ENCODE data around the gene COL23A1. TPM values are rescaled to one million over a fixed set of nuclear protein-coding genes. Genes with fewer than 3 reads are reported as not detected.
A peak's percentile ranks its signal among the peaks of the same experiment; 100 is the strongest.

Gene COL23A1
- polyA plus RNA-seq, 4 donors: 5.8 to 13.4 (median 7.7) TPM

GRCh38 chr5:178560911-178561310 is 29.3 kb downstream of the COL23A1 start:
- no peak for DNase-seq (ENCODE audit: low read depth in 4 of 4, low spot score in 3 of 4)

GRCh38 chr5:178557416-178557815 is 32.8 kb downstream of the COL23A1 start:
- DNase-seq (ENCODE audit: low read depth in 4 of 4, low spot score in 3 of 4): no peak

- DNase-seq (ENCODE audit: low read depth in 4 of 4, low spot score in 3 of 4): no peak
These were observed 34.4 kb downstream of the COL23A1 start for GRCh38 chr5:178555771-178556211.

GRCh38 chr5:178555005-178555404 is 35.2 kb downstream of the COL23A1 start:
- no peak for DNase-seq (ENCODE audit: low read depth in 4 of 4, low spot score in 3 of 4)

GRCh38 chr5:178554311-178554710 is 35.9 kb downstream of the COL23A1 start:
- DNase-seq (ENCODE audit: low read depth in 4 of 4, low spot score in 3 of 4): no peak

DNA sequence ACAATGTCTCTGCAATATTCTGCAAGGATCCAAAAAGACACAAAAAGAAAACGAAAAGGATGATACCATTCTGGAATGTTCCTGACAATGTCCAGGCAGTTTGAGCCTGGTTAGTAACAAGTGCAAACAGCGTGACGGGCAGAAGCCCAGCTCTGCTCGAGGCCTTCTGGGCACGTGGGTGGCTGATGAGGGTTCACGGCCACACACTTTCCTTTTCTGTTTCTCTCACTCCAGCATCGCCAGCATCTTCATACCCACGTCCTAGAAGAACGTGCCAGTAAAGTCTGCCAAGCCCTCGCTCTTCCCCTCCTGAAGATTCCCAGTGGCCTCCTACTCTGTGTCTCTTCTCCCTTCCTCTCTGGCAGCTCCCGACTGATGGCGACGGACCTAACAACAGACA is 36.7 kb downstream of the COL23A1 start:
- no peak for DNase-seq (ENCODE audit: low read depth in 4 of 4, low spot score in 3 of 4)

GRCh38 chr5:178551468-178551867 is 38.7 kb downstream of the COL23A1 start:
- DNase-seq (ENCODE audit: low read depth in 4 of 4, low spot score in 3 of 4): no peak

GRCh38 chr5:178551059-178551458 is 39.1 kb downstream of the COL23A1 start:
- DNase-seq (ENCODE audit: low read depth in 4 of 4, low spot score in 3 of 4): no peak

DNA sequence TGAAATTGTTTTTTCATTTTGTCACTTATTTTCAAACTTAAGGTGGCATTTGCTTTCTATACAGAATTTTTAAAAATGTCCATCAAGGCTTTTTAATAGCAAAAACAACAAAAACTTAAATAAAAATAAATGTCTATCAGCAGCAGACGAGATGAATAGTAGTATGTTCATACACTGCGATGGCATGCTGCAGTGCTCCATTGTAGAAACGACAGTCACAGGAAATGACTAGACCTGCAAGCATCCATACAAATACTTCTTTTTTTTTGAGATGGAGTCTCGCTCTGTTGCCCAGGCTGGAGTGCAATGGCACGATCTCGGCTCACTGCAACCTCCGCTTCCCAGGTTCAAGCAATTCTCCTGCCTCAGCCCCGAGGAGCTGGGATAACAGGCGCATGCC is 41.4 kb downstream of the COL23A1 start:
- no peak for DNase-seq (ENCODE audit: low read depth in 4 of 4, low spot score in 3 of 4)

DNA sequence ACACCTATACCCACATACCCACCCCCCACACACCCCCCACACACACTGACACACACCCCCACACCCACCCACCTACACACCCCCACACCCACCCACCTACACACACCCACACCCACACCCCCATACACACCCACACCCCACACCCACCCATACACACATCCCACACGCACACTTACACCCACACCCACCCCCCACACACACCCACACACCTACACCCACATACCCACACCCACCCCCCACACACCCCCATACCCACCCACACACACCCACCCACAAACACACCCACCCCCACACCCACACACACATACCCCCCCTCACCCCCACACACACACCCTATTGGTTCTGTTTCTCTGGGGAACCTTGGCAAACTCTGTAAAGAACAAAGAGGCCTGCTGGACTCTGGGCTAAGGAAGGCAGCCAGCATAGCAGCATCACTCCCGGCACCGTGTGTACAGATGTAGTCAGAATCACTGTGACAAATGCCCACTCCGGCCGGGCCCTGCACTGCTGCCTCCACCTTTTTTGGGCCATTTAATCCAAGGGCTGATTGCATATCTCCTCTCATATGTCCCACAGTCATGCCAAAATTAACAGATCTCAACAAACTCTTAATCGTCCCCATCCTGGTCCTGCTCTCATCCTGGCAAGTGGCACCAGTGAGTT is 42.3 kb downstream of the COL23A1 start:
- DNase-seq (ENCODE audit: low read depth in 4 of 4, low spot score in 3 of 4): no peak

- no peak for DNase-seq (ENCODE audit: low read depth in 4 of 4, low spot score in 3 of 4)
These were observed 43.0 kb downstream of the COL23A1 start for GRCh38 chr5:178547052-178547666.

GRCh38 chr5:178546675-178547033 is 43.5 kb downstream of the COL23A1 start:
- no peak for DNase-seq (ENCODE audit: low read depth in 4 of 4, low spot score in 3 of 4)

GRCh38 chr5:178545941-178546674 is 44.1 kb downstream of the COL23A1 start:
- no peak for DNase-seq (ENCODE audit: low read depth in 4 of 4, low spot score in 3 of 4)

DNA sequence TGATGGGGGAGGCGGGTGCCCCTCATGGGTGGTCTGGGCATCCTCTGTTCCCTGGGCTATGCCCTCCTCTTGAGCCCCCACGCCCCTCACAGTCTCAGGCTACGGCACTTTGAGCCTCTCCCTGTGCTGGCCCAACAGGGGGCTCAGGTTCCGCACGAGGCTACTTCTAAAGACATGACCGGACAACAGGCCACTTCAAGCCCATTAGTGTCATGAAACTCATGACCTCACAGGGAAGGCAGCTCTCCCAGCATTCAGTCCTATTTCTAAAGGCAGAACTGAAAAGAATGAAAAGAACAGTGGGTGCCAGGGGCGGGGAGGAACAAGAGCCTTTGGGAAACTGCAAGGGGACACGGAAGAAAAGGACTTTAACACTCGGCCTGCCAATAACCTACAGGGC is 45.0 kb downstream of the COL23A1 start:
- DNase-seq (ENCODE audit: low read depth in 4 of 4, low spot score in 3 of 4): no peak

GRCh38 chr5:178544166-178544834 is 45.9 kb downstream of the COL23A1 start:
- no peak for DNase-seq (ENCODE audit: low read depth in 4 of 4, low spot score in 3 of 4)

GRCh38 chr5:178542455-178542854 is 47.7 kb downstream of the COL23A1 start:
- DNase-seq (ENCODE audit: low read depth in 4 of 4, low spot score in 3 of 4): peak; percentile 36 to 54 (median 44)

- DNase-seq (ENCODE audit: low read depth in 4 of 4, low spot score in 3 of 4): no peak
These were observed 49.7 kb downstream of the COL23A1 start for GRCh38 chr5:178540526-178540925.

- DNase-seq (ENCODE audit: low read depth in 4 of 4, low spot score in 3 of 4): no peak
These were observed 51.4 kb downstream of the COL23A1 start for GRCh38 chr5:178538741-178539229.

DNA sequence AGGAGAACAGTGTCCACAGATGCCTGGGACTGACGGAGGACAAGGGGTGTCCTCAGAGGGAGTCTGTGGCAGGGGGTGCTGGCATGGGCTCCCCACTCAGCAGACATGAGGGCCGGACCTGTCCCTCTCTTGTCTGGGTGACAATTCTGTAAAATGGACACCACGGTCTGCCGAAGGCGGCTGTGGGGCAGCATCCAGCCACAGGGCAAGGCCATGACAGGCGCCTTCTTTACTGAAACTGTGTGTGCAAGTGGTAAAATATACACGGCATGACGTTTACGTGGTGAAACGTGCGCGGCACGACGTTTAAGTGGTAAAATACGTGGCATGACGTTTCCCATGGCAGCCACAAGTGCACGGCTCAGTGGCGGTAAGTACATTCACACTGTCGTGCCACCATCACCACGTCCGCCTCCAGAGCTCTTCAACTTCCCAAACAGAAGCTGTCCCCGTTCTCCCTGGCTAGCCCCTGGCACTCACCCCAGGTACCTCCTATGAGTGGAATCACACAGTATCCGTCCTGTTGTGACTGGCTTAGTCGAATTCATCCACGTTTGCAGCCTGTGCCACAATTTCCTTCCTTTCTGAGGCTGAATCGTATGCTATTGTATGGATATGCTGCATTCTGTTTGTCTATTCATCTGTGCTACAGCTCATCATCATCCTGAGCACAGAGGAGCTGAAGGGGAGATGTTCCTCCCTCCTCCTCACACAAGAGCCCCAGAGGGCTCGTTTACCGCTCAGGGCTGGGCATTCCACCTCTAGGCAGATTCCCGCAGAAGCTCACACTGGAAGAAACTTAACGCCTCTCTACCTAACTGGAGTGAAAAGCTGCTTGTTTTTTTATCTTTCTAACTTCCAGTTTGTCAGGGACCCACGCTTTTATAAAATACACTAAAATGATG is 52.5 kb downstream of the COL23A1 start:
- no peak for DNase-seq (ENCODE audit: low read depth in 4 of 4, low spot score in 3 of 4)
